Spleen (tissue), 13 donors: ENCODE results near the gene NCF4. TPM values are rescaled to one million over a fixed set of nuclear protein-coding genes. Genes with fewer than 3 reads are reported as not detected.

Source experiments
- DNase-seq: peaks from one replicate; pipeline ENCODE4 v3.0.0-alpha.2; 2020
- H3K27ac ChIP-seq, 8 donors: fragments of 200-600 bp; sonication (generic) in 7 of 8; 1 replicate in 4 of 8; 2 replicates in 4 of 8; pipeline versions ENCODE4 v1.5.0 to v1.8.0; 2016 to 2021; ENCODE audit warnings: inconsistent platforms in 4 of 8, mild to moderate bottlenecking in 4 of 8, moderate library complexity in 1 of 8
- H3K27me3 ChIP-seq, 7 donors: fragments of 200-600 bp; sonication (generic) in 6 of 7; replicated peaks in 1 of 7; 1 replicate in 4 of 7; 2 replicates in 3 of 7; pipeline versions ENCODE4 v1.5.0 to v1.8.0; 2016 to 2021; ENCODE audit warnings: inconsistent platforms in 3 of 7, mild to moderate bottlenecking in 1 of 7
- H3K36me3 ChIP-seq, 6 donors: fragments of 200-600 bp; sonication (generic) in 5 of 6; 1 replicate in 4 of 6; 2 replicates in 2 of 6; pipeline versions ENCODE4 v1.5.0 to v1.8.0; 2016 to 2021; ENCODE audit warnings: inconsistent platforms in 2 of 6
- H3K4me1 ChIP-seq, 6 donors: fragments of 200-600 bp; sonication (generic) in 5 of 6; 1 replicate in 3 of 6; 2 replicates in 3 of 6; pipeline versions ENCODE4 v1.5.0 to v1.8.0; 2016 to 2021; ENCODE audit warnings: inconsistent platforms in 3 of 6
- H3K4me3 ChIP-seq, 8 donors: fragments of 200-600 bp; sonication (generic) in 7 of 8; 1 replicate in 4 of 8; 2 replicates in 4 of 8; pipeline versions ENCODE4 v1.5.0 to v1.8.0; 2016 to 2021; ENCODE audit warnings: inconsistent platforms in 4 of 8, mild to moderate bottlenecking in 4 of 8, moderate library complexity in 2 of 8
- H3K9me3 ChIP-seq, 8 donors: fragments of 200-600 bp; sonication (generic) in 7 of 8; 1 replicate in 4 of 8; 2 replicates in 4 of 8; pipeline versions ENCODE4 v1.5.0 to v1.8.0; 2016 to 2021; ENCODE audit warnings: inconsistent platforms in 4 of 8
- POLR2A ChIP-seq, 3 donors: fragments of 450-650 bp; IDR thresholded peaks; one replicate each; pipeline ENCODE4 v1.5.1; 2017; ENCODE audit warnings: antibody characterized with exemption in 3 of 3, mild to moderate bottlenecking in 1 of 3
- POLR2AphosphoS5 ChIP-seq, 3 donors: sonication (generic); formaldehyde crosslinking; IDR thresholded peaks; one replicate each; pipeline ENCODE4 v1.5.1; 2017; ENCODE audit warnings: antibody characterized with exemption in 3 of 3
- WGBS, 5 donors: extraction: QIAGEN DNeasy Blood & Tissue Kit in 3 of 5; methylation state at CpG; one replicate each; pipeline versions ENCODE4 v1.1.5 to v1.1.7; 2013 to 2018; 5-methylcytosine and 5-hydroxymethylcytosine counted together
- intact Hi-C: fragments of 100-400 bp; cut with DNase I; formaldehyde crosslinking; loops from one replicate; pipeline ENCODE4 v1.15.0; 2023; ENCODE audit warnings: low total_unique reads
- long read RNA-seq, 2 donors: transcript quantifications; one replicate each; lab custom pipeline, GENCODE V29; 2026
- polyA plus RNA-seq, 3 donors: library from polyadenylated mRNA; stranded (reverse); fragments of 200-250 nt; gene quantifications; one replicate each; pipeline ENCODE4 v1.2.1, GENCODE V29; 2013
- total RNA-seq, 7 donors: library from RNA; depleted of rRNA in 3 of 7; stranded (reverse); fragments of >200 nt in 3 of 7; fragmentation: NEBNext Ultra II Directional in 4 of 7; extraction: Animal tissue kit (Norgen Biotek cat#: 25700) in 4 of 7; gene quantifications; one replicate each; pipeline versions ENCODE4 v1.1.0 to v1.2.1, GENCODE V29; 2016 to 2021
- TF ChIP-seq, protein P1 (sequence below), 11 experiments: fragments of 200-600 bp in 7 of 11; fragments of 450-650 bp in 4 of 11; sonication (generic) in 4 of 11; IDR thresholded peaks in 8 of 11; conservative IDR thresholded peaks in 3 of 11; 1 replicate in 7 of 11; 2 replicates in 4 of 11; pipeline versions ENCODE4 v1.4.0 to v1.8.0; 2016 to 2021; ENCODE audit warnings: antibody characterized with exemption in 11 of 11, inconsistent platforms in 4 of 11, mild to moderate bottlenecking in 1 of 11
- donor health status: healthy with polysubstance abuse.
- donor health status: DM: no; HTN: no; CAD: no; lungs with moderate emphysema.
- donor health status: DM: no; HTN: no; CAD: no.
- donor health status: Bipolar disorder and iron deficiency.
- donor health status: healthy.
- donor health status: DM: no; HTN: no; CAD: no.
- donor health status: DM: yes; HTN: yes; CAD: no.

NCF4 gene
- total RNA-seq = 100 to 1,000 TPM in 6 of 7 donors, 10 to 100 TPM in 1; 89.0 to 222 (median 146) TPM
- 100 to 1,000 TPM; 116 to 178 (median 162) TPM for polyA plus RNA-seq
- long read RNA-seq, donor 1, partial matches to known transcripts = 0 of 6 reads
- long read RNA-seq, donor 1, other reads (novel, unspliced or antisense) = 0 of 6 reads
- long read RNA-seq, donor 2, transcript NCF4-201 (10 exons, 1,396 nt) = major isoform, 5 of 5 reads
- long read RNA-seq, donor 2, partial matches to known transcripts = 0 of 5 reads
- long read RNA-seq, donor 2, other reads (novel, unspliced or antisense) = 0 of 5 reads

DNA sequence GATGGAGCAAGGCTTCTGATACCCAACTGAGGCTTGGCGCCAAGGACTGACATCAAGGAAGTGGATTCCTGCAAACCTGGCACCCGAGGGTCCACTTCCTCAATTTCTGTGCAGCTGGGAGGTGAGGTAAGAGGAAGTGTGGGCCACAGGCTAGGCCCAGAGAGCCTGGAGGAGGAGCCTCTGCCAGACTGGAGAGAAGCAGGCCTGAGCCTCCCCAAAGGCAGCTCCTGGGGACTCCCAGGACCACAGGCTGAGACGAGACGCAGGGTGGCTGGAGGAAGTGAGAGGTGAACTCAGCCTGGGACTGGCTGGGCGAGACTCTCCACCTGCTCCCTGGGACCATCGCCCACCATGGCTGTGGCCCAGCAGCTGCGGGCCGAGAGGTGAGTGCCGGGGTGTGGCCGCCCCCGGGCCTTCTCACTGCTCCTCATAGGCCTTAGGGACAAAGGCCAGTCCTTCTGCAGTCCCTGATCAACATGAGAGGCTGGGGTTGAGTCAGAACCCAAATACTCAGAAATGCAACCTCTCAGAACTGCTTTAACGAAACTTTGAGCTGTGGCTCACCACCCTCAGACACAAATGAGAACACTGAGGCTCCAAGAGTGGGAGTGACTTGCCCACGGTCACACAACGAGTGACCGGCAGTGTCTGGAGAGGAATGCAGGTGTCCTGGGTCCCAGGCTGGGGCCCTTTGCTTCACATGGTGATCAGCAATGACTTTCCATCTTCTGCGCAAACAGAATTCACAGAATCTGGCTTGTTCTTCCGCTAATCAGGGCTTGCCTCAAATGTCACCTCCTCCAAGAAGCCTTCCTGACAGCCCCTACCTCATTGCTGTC is at the start of gene NCF4:
Gene NCF4 (plus strand): TSS at position 186 of the 839 bp plus-strand sequence. CDS start 166 bp downstream, at position 352.
- Histone ChIP-seq H3K27ac (peak within 1 kb of the TSS; percentile 70 to 96 (median 90)), H3K4me1 (peaks cover 2 to 95% (median 49%) of the 10 kb centered on the region in 6 donors), H3K36me3 (peaks cover 0 to 28% (median 15%) of the 10 kb centered on the region in 6 donors), H3K4me3 (peak within 1 kb of the TSS; percentile 18 to 73 (median 42)), H3K9me3 (no peaks in the 10 kb centered on the region), H3K27me3 (no peaks in the 10 kb centered on the region)
- intact Hi-C loops = no loop called here
- WGBS, 5 donors = 30 to 52% (median 37%) methylated on average over 12 to 17 of the region's 17 CpGs
- peak; percentile 95 for DNase-seq
- TF ChIP-seq POLR2A (IDR thresholded peaks at IDR 0.05) (peak in 2 of 3 donors; percentile 32 to 41), POLR2AphosphoS5 (IDR thresholded peaks at IDR 0.05) (peak; percentile 84 to 90 (median 89))
- TF ChIP-seq, protein P1, sequence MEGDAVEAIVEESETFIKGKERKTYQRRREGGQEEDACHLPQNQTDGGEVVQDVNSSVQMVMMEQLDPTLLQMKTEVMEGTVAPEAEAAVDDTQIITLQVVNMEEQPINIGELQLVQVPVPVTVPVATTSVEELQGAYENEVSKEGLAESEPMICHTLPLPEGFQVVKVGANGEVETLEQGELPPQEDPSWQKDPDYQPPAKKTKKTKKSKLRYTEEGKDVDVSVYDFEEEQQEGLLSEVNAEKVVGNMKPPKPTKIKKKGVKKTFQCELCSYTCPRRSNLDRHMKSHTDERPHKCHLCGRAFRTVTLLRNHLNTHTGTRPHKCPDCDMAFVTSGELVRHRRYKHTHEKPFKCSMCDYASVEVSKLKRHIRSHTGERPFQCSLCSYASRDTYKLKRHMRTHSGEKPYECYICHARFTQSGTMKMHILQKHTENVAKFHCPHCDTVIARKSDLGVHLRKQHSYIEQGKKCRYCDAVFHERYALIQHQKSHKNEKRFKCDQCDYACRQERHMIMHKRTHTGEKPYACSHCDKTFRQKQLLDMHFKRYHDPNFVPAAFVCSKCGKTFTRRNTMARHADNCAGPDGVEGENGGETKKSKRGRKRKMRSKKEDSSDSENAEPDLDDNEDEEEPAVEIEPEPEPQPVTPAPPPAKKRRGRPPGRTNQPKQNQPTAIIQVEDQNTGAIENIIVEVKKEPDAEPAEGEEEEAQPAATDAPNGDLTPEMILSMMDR (IDR thresholded peaks at IDR 0.05 in 8 of 11, conservative IDR thresholded peaks at IDR 0.05 in 3 of 11) = peak in 1 of 11 experiments; percentile 12

DNA sequence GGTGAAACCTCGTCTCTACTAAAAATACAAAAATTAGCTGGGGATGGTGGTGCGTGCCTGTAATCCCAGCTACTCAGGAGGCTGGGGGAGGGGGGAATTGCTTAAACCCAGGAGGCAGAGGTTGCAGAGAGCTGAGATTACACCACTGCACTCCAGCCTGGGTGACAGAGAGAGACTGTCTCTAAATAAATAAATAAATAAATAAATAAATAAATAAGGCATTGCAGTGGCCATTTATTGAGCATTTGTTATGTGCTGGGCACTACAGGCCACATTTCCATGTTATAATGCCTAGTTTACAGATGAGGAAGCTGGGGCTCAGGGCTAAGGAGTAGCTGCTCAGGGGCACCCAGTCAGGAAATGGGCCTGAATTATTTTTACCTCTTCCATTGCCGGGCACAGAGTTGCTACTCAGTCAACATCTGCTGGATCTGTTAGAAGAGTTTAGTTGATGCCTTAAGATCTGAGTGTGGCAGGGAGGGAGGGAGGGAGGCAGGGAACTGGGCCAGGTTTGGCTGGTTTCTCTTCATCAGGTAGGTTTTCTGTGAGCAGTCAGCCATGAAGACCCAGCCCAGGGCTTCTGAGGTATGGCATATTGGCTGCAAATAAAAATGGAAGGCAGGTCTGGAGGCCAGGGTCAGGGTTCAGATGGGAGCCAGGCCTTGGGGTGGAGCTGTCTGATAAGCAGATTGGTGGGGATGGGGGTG is 49.6 kb upstream of the NCF4 start:
- no peaks in the 10 kb centered on the region for H3K36me3 ChIP-seq
- peaks cover 2 to 26% (median 2%) of the 10 kb centered on the region in 6 donors for H3K4me1 ChIP-seq
- peaks cover 0 to 34% (median 2%) of the 10 kb centered on the region in 7 donors for H3K27me3 ChIP-seq
- TF ChIP-seq POLR2AphosphoS5 (IDR thresholded peaks at IDR 0.05) (no peak), POLR2A (IDR thresholded peaks at IDR 0.05) (no peak)
- TF ChIP-seq, protein P1 (IDR thresholded peaks at IDR 0.05 in 8 of 11, conservative IDR thresholded peaks at IDR 0.05 in 3 of 11) = no peak
- H3K27ac ChIP-seq = no peak overlapping the region
- no peak overlapping the region for H3K4me3 ChIP-seq
- DNase-seq = no peak
- 65 to 79% (median 70%) methylated on average over 3 of the region's 3 CpGs for WGBS, 5 donors
- intact Hi-C loops = no loop called here
- H3K9me3 ChIP-seq = no peaks in the 10 kb centered on the region

DNA sequence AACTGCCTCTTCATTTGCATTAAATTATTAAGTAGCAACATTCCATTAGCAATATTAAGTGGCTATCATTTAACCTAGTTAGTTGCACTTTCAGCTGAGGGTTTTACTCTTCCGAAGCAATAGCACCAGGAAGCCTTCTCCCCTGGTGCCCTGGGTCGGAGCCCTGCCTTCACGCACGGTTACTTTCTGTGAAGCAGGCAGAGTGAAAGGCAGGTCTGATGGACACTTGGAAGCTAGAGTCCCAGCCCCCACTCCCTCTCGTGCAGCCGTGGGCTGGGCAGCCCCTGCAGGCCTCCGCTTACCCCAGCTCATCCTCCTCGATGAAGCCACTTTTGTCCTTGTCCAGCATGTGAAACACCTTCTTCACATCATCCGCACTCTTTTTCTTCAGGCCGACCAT is 46.0 kb upstream of the NCF4 start:
- Histone ChIP-seq H3K4me1 (peaks cover 7 to 26% (median 15%) of the 10 kb centered on the region in 6 donors), H3K27ac (no peak overlapping the region)
- no peak for TF ChIP-seq POLR2AphosphoS5 (IDR thresholded peaks at IDR 0.05)
- TF ChIP-seq, protein P1 (IDR thresholded peaks at IDR 0.05 in 8 of 11, conservative IDR thresholded peaks at IDR 0.05 in 3 of 11) = no peak
- TF ChIP-seq POLR2A (IDR thresholded peaks at IDR 0.05) = no peak

More for the DNA sequence above, 46.0 kb upstream of the NCF4 start:
- Histone ChIP-seq H3K36me3 (no peaks in the 10 kb centered on the region), H3K27me3 (peaks cover 3 to 69% (median 36%) of the 10 kb centered on the region in 7 donors), H3K9me3 (no peaks in the 10 kb centered on the region), H3K4me3 (no peak overlapping the region)
- WGBS, 5 donors = 65 to 81% (median 73%) methylated on average over 10 of the region's 10 CpGs
- intact Hi-C loops = no loop called here
- DNase-seq = no peak
